H1 (cell line): ENCODE results near the gene HOXD10.

Experiments used
- ATF2 ChIP-seq: IDR thresholded peaks from 2 replicates; pipeline ENCODE4 v1.6.1; 2012; ENCODE audit warnings: low read length, inconsistent platforms
- CTCF ChIP-seq, 3 experiments: IDR thresholded peaks; 1 replicate in 2 of 3; 2 replicates in 1 of 3; pipeline versions ENCODE4 v1.5.1 to v1.6.1; 2011; ENCODE audit warnings: low read length in 3 of 3, mild to moderate bottlenecking in 3 of 3, inconsistent platforms in 2 of 3, low read depth in 1 of 3, moderate library complexity in 1 of 3; ENCODE audit not compliant: insufficient read depth in 1 of 3; ENCODE audit errors: control extremely low read depth in 1 of 3
- PHF8 ChIP-seq: fragments of 200-600 bp; sonication (generic); conservative IDR thresholded peaks from 2 replicates; pipeline ENCODE4 v1.7.1; 2012; ENCODE audit warnings: low read depth, mild to moderate bottlenecking, inconsistent platforms, low read length, moderate library complexity
- POLR2A ChIP-seq, 2 experiments: IDR thresholded peaks; 1 replicate in 1 of 2; 2 replicates in 1 of 2; pipeline ENCODE4 v1.6.1; 2011; ENCODE audit warnings: low read depth in 2 of 2, low read length in 2 of 2, mild to moderate bottlenecking in 2 of 2; ENCODE audit errors: control extremely low read depth in 1 of 2
- RBBP5 ChIP-seq: IDR thresholded peaks from 2 replicates; pipeline ENCODE4 v1.7.1; 2012; ENCODE audit warnings: low read depth, mild to moderate bottlenecking, inconsistent platforms, low read length, moderate library complexity, borderline replicate concordance
- SP1 ChIP-seq: IDR thresholded peaks from 2 replicates; pipeline ENCODE4 v1.6.1; 2011; ENCODE audit warnings: low read depth, low read length
- SRF ChIP-seq: IDR thresholded peaks from 2 replicates; pipeline ENCODE4 v1.6.1; 2011; ENCODE audit warnings: mild to moderate bottlenecking, low read depth, low read length, moderate library complexity

- no peak for TF ChIP-seq CTCF (IDR thresholded peaks at IDR 0.05; ENCODE audit: control extremely low read depth in 1 of 3, insufficient read depth in 1 of 3, low read depth in 1 of 3, low read length in 3 of 3)
- TF ChIP-seq PHF8 = no peak
- no peak for TF ChIP-seq RBBP5
- no peak for TF ChIP-seq ATF2
- no peak for TF ChIP-seq SP1
- no peak for TF ChIP-seq POLR2A (IDR thresholded peaks at IDR 0.05; ENCODE audit: control extremely low read depth in 1 of 2, low read depth in 2 of 2, low read length in 2 of 2)
- no peak for TF ChIP-seq SRF
Observed at GRCh38 chr2:176123411-176124109, 7.0 kb downstream of the HOXD10 start.
